Omental fat pad (tissue), 4 donors: ENCODE data around the gene JAKMIP1. TPM values are rescaled to one million over a fixed set of nuclear protein-coding genes. Genes with fewer than 3 reads are reported as not detected.

Experiments used
- ATAC-seq: fragments of 150-250 bp; one replicate; pipeline ENCODE4 v1.9.1; 2016; ENCODE audit warnings: mild to moderate bottlenecking, moderate library complexity; ENCODE audit not compliant: low FRiP score
- DNase-seq: peaks from one replicate; pipeline ENCODE4 v3.0.0-alpha.2; 2019; ENCODE audit warnings: low spot score
- CTCF ChIP-seq, 3 donors: fragments of 450-650 bp; IDR thresholded peaks; one replicate each; pipeline ENCODE4 v1.5.1; 2016 to 2017; ENCODE audit warnings: antibody characterized with exemption in 3 of 3, mild to moderate bottlenecking in 3 of 3, moderate library complexity in 2 of 3
- total RNA-seq, 4 donors: library from RNA; depleted of rRNA; stranded (reverse); fragments of >200 nt; gene quantifications; one replicate each; pipeline ENCODE4 v1.1.0, GENCODE V29; 2016

The JAKMIP1 gene
- total RNA-seq, 4 donors from 2014 or later = 0.48 to 1.0 (median 0.63) TPM; not detected in 1

DNA sequence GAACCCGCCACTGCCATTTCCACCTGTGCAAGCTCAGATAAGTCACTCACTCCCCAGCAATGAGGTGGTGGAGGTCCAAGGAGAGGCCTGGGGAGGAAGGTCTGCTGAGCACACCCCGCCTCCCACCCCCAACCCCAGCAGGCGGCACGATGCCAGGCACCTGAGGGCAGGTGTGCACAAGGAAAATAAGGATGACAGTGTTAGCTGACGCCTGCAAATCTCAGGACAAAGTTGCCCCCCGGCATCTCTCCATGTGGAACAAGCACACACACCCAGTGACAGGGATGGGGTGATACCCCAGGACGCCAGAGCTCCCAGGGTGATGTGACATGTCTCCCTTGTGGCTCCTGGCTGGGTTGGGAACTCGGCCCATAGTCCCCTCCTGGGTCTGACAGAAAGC is 9.9 kb downstream of the JAKMIP1 start:
- DNase-seq (no peak), ATAC-seq (no peak)
- TF ChIP-seq CTCF (IDR thresholded peaks at IDR 0.05) = no peak

DNA sequence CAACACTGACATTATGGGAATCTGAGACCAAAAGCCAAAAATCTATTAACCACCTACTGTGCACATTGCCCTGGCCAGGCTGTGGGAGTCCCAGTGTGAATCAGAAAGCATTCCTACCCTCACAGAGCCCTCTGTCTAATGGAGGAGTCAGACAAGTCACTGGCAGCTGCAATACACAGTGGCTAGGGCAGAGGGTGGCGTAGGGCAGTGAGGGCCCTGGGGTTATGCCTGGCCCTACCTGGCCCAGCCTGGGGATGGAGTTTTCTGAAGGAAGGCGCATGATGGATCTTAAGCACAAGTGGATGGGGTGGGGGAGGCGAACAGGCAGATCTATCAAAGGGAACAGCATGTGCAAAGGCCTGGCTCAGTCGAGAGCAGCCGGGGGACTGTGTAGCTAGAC is 10.8 kb downstream of the JAKMIP1 start:
- DNase-seq (no peak), ATAC-seq (no peak)
- no peak for TF ChIP-seq CTCF (IDR thresholded peaks at IDR 0.05)

DNA sequence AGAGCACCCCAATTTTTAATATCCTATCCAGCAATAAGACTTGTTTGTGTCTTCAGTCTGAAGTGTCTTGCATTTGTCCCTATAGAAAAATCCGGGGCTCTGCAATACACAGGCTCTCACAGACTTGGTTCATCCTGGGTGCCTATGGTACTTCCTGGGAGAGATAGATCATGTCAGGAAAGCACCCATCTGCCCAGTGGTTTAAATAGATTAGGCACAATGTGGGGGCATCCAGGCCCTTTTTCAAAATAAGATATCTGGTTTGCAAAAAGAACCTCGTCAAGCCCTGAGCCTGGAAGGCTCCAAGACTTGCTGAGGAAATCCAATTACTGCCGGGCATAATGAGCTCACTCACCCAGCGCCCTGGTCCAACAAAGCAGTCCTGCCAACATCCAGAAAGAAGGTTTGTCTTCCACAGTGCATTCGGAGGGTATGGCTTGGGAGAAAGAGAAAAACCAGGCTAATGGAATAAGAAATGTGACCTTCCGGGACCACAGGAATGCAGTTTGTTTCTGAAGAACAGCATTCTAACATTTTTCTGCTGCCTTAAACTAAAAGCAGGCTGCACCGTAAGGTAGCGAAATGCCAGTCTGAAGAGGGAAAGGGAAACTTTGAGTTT is 11.6 kb downstream of the JAKMIP1 start:
- no peak for TF ChIP-seq CTCF (IDR thresholded peaks at IDR 0.05)
- no peak for ATAC-seq
- no peak for DNase-seq

DNA sequence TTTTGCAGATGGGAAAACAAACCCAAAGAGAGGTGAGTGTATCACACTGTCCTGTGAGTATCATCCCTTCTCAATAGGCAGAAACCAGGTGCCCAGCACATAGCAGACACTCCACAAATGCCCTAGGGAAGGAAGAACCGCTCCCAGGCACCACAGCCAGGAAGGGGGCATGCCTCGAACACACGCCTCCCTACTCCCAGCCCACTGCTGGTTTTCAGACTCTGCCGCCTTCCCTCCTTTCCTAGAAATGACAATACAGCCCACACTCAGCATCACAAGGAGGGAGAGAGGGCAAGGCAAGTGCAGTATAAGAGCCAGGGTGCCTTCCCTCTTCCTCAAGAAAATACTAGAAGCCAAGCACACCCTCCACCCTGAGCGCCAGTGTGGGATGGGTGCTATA is 16.2 kb downstream of the JAKMIP1 start:
- no peak for DNase-seq
- no peak for TF ChIP-seq CTCF (IDR thresholded peaks at IDR 0.05)
- ATAC-seq = no peak

- DNase-seq (no peak), ATAC-seq (no peak)
- TF ChIP-seq CTCF (IDR thresholded peaks at IDR 0.05) = no peak
Measured at GRCh38 chr4:6183740-6184139, 16.6 kb downstream of the JAKMIP1 start.

GRCh38 chr4:6182376-6183280 is 17.7 kb downstream of the JAKMIP1 start:
- TF ChIP-seq CTCF (IDR thresholded peaks at IDR 0.05) = no peak
- no peak for DNase-seq
- ATAC-seq = no peak
